22Rv1 (cell line): Measurements from ENCODE around the gene TRPV3.
"Not testable (repeated sequence)": the region's sequence is repeated elsewhere in the genome, so short reads cannot be mapped to it uniquely, and the experiment has no call there.

Experiments used
- H3K27ac ChIP-seq: fragments of 450-650 bp; 2 replicates; pipeline ENCODE4 v1.5.1; 2017
- CTCF ChIP-seq: fragments of 450-650 bp; IDR thresholded peaks from 2 replicates; pipeline ENCODE4 v1.5.1; 2017; ENCODE audit warnings: mild to moderate bottlenecking
- ZFX ChIP-seq: fragments of 450-650 bp; IDR thresholded peaks from 2 replicates; pipeline ENCODE4 v1.6.1; 2017; ENCODE audit warnings: antibody characterized with exemption, borderline replicate concordance

The TRPV3 gene

GRCh38 chr17:3585826-3586225 is 28.2 kb upstream of the TRPV3 start:
- H3K27ac ChIP-seq = no peak overlapping the region
- no peak for TF ChIP-seq CTCF

- H3K27ac ChIP-seq = no peak overlapping the region
- no peak for TF ChIP-seq CTCF
- no peak for TF ChIP-seq ZFX
These were observed 25.8 kb upstream of the TRPV3 start for GRCh38 chr17:3583456-3583855.

GRCh38 chr17:3582915-3583314 is 25.3 kb upstream of the TRPV3 start:
- TF ChIP-seq CTCF (no peak), ZFX (no peak)
- no peak overlapping the region for H3K27ac ChIP-seq

- H3K27ac ChIP-seq = not testable (repeated sequence)
These were observed 21.1 kb upstream of the TRPV3 start for GRCh38 chr17:3578667-3579066.

GRCh38 chr17:3576970-3577369 is 19.4 kb upstream of the TRPV3 start:
- H3K27ac ChIP-seq = no peak overlapping the region
- TF ChIP-seq ZFX (no peak), CTCF (no peak)

- TF ChIP-seq ZFX (no peak), CTCF (no peak)
- no peak overlapping the region for H3K27ac ChIP-seq
These were observed 17.9 kb upstream of the TRPV3 start for GRCh38 chr17:3575511-3575910.

- no peak for TF ChIP-seq CTCF
- no peak for TF ChIP-seq ZFX
- no peak overlapping the region for H3K27ac ChIP-seq
These were observed 16.6 kb upstream of the TRPV3 start for GRCh38 chr17:3574231-3574630.

- no peak overlapping the region for H3K27ac ChIP-seq
- TF ChIP-seq ZFX (no peak), CTCF (no peak)
These were observed 15.9 kb upstream of the TRPV3 start for GRCh38 chr17:3573246-3574100.
